Vagina (tissue), 2 donors: ENCODE results near the gene FHIT.

Source experiments
- POLR2A ChIP-seq, 2 donors: fragments of 450-650 bp; IDR thresholded peaks; one replicate each; pipeline ENCODE4 v1.6.1; 2017; ENCODE audit warnings: antibody characterized with exemption in 2 of 2, mild to moderate bottlenecking in 2 of 2, moderate library complexity in 2 of 2
- TF ChIP-seq, protein P1 (sequence below), 3 experiments: fragments of 450-650 bp in 2 of 3; fragments of 200-600 bp in 1 of 3; sonication (generic) in 1 of 3; IDR thresholded peaks; one replicate each; pipeline ENCODE4 v1.5.1; 2017 to 2019; ENCODE audit warnings: antibody characterized with exemption in 3 of 3, mild to moderate bottlenecking in 2 of 3, moderate library complexity in 2 of 3

DNA sequence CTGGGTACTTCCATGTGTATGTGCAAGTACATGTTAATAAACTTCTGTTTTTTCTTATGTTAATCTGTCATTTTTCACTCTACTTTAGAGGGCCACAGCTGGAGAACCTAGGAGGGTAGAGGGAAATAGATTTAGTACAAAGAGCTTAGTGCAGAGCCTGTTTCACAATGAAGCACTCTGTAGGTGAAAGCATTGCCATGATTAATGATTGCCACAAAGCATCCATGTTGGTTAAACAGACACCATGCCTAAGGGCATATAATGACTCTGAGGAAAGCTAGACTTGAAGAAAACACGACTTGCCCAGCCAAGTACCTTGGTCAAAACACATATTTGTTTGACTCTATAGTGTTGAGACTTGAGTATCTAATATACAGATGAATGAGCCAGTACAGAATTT, 338.4 kb downstream of the FHIT start:
- no peak for TF ChIP-seq POLR2A (IDR thresholded peaks at IDR 0.05)
- TF ChIP-seq, protein P1, sequence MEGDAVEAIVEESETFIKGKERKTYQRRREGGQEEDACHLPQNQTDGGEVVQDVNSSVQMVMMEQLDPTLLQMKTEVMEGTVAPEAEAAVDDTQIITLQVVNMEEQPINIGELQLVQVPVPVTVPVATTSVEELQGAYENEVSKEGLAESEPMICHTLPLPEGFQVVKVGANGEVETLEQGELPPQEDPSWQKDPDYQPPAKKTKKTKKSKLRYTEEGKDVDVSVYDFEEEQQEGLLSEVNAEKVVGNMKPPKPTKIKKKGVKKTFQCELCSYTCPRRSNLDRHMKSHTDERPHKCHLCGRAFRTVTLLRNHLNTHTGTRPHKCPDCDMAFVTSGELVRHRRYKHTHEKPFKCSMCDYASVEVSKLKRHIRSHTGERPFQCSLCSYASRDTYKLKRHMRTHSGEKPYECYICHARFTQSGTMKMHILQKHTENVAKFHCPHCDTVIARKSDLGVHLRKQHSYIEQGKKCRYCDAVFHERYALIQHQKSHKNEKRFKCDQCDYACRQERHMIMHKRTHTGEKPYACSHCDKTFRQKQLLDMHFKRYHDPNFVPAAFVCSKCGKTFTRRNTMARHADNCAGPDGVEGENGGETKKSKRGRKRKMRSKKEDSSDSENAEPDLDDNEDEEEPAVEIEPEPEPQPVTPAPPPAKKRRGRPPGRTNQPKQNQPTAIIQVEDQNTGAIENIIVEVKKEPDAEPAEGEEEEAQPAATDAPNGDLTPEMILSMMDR (IDR thresholded peaks at IDR 0.05) = no peak
